ENCODE data around the gene REPIN1. TPM values are rescaled to one million over a fixed set of nuclear protein-coding genes. Genes with fewer than 3 reads are reported as not detected.

Gene REPIN1
- total RNA-seq, 1 experiment from 2014 or later = 174 TPM

DNA sequence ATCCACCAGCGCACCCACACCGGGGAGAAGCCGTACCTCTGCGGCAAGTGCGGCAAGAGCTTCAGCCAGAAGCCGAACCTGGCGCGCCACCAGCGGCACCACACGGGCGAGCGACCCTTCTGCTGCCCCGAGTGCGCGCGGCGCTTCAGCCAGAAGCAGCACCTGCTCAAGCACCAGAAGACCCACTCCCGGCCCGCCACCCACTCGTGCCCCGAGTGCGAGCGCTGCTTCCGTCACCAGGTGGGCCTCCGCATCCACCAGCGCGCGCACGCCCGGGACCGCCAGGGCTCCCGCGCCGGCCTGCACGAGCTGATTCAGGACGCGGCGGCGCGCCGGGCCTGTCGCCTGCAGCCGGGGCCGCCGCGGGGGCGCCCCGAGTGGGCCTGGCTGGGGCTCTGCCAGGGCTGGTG lies 28.2 kb downstream of the REPIN1 start:
- DNase-seq = no peak
- Histone ChIP-seq H3K4me2 (no peak overlapping the region), H3K9me2 (ENCODE audit: insufficient read depth) (no peaks in the 10 kb centered on the region), H3K4me1 (replicated peaks; ENCODE audit: insufficient read depth) (peaks cover 37% of the 10 kb centered on the region), H4K20me1 (ENCODE audit: insufficient read depth) (no peaks in the 10 kb centered on the region), H3K4me3 (no peak overlapping the region), H3K27ac (no peak overlapping the region), H3F3A (ENCODE audit: insufficient read depth, low read depth) (peaks cover 22% of the 10 kb centered on the region), H3K36me3 (ENCODE audit: low read depth) (no peaks in the 10 kb centered on the region), H3K27me3 (ENCODE audit: insufficient read depth, low read depth) (no peaks in the 10 kb centered on the region), H2AFZ (no peak overlapping the region), H3K9me3 (ENCODE audit: insufficient read depth, low read depth) (no peaks in the 10 kb centered on the region), H3K79me2 (ENCODE audit: low read depth) (no peaks in the 10 kb centered on the region)
- intact Hi-C loops (cut with micrococcal nuclease; ENCODE audit: unreplicated experiment) = no loop called here
- no TSS peak for BruUV-seq (replicated peaks)
- CTCF ChIA-PET = no interaction called here
- POLR2A ChIA-PET (ENCODE audit: unreplicated experiment) = no interaction called here
- TF ChIP-seq CTCF (conservative IDR thresholded peaks at IDR 0.05) (no peak), EZH2 (IDR thresholded peaks at IDR 0.05; ENCODE audit: low read depth) (no peak)

DNA sequence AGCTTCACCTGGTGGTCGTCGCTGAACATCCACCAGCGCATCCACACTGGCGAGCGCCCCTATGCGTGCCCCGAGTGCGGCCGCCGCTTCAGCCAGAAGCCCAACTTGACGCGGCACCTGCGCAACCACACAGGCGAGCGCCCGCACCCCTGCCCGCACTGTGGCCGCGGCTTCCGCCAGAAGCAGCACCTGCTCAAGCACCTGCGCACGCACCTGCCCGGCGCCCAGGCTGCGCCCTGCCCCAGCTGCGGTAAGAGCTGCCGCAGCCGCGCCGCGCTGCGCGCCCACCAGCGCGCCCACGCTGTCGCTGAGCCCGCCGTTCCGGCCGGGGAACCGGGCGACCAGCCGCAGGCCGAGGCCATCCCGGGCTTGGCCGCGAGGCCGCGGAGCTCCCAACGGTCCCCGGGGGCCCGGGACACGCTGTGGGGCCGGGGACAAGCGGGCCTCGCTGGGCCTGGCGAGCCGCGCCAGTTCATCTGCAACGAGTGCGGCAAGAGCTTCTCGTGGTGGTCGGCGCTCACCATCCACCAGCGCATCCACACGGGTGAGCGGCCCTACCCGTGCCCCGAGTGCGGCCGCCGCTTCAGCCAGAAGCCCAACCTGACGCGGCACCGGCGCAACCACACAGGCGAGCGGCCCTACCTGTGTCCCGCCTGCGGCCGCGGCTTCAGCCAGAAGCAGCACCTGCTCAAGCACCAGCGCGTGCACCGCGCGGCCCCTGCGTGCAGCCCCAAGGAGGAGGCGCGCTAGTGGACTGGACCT lies 28.9 kb downstream of the REPIN1 start:
- intact Hi-C loops (cut with micrococcal nuclease; ENCODE audit: unreplicated experiment) = no loop called here
- no TSS peak for BruUV-seq (replicated peaks)

DNA sequence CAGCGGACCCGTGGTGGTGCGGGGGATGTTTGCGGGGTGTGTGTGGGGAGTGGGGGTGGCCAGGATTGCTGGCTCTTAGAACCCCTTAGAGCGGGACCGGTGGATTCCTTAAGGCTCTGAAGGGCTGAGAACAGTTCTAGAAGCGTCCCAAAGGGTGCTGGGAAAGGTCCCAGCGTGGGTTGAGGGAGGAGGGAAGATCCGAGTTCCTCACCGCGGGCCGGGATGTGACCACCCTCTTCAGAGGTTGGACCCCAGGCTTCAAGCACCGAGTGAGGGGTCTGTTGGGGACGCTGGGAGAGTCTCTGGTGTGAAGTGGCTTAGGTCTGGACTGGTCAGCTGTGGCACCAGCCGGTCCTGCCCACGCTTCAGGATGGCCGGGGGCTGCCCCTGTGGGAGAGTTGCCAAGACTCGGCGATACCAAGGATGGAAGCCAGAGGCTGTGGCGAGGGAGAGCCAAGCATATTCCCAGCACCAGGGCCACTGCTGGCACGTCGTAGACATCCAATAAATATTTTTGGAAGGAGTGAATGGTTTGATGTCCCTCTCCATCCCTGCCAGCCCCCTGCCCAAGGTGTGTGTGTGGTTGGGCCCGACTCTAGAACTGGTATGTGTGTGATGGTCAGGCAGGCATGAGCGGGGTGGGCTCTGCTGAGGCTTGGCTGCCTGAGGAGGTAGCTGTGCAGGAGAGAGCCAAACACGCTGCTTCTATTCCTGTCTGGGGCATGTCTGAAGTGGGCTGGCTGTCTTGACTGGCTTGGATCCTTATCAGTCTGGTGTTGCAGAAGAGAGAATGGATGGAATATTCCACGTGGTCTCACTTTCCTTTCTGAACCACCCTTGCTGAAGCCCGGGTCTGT lies 29.7 kb downstream of the REPIN1 start:
- no peaks in the 10 kb centered on the region for H3K36me3 ChIP-seq (ENCODE audit: low read depth)
- POLR2A ChIA-PET (ENCODE audit: unreplicated experiment) = no interaction called here
- H3K27me3 ChIP-seq (ENCODE audit: insufficient read depth, low read depth) = no peaks in the 10 kb centered on the region
- no peak overlapping the region for H2AFZ ChIP-seq
- H3K79me2 ChIP-seq (ENCODE audit: low read depth) = no peaks in the 10 kb centered on the region
- H3K9me2 ChIP-seq (ENCODE audit: insufficient read depth) = no peaks in the 10 kb centered on the region
- H3K27ac ChIP-seq = no peak overlapping the region
- BruUV-seq (replicated peaks) = no TSS peak
- H4K20me1 ChIP-seq (ENCODE audit: insufficient read depth) = no peaks in the 10 kb centered on the region
- no peak overlapping the region for H3K4me3 ChIP-seq
- intact Hi-C loops (cut with micrococcal nuclease; ENCODE audit: unreplicated experiment) = no loop called here
- CTCF ChIA-PET = no interaction called here
- H3K4me2 ChIP-seq = peak overlapping the region; percentile 58; the same call in 1 of the 2 replicates
- DNase-seq = no peak
- peaks cover 26% of the 10 kb centered on the region for H3F3A ChIP-seq (ENCODE audit: insufficient read depth, low read depth)
- peaks cover 43% of the 10 kb centered on the region for H3K4me1 ChIP-seq (replicated peaks; ENCODE audit: insufficient read depth)
- H3K9me3 ChIP-seq (ENCODE audit: insufficient read depth, low read depth) = no peaks in the 10 kb centered on the region
- TF ChIP-seq CTCF (conservative IDR thresholded peaks at IDR 0.05) = no peak
- TF ChIP-seq EZH2 (IDR thresholded peaks at IDR 0.05; ENCODE audit: low read depth) = no peak

More for the DNA sequence above, 28.9 kb downstream of the REPIN1 start:
- DNase-seq = no peak
- H2AFZ ChIP-seq = no peak overlapping the region
- H4K20me1 ChIP-seq (ENCODE audit: insufficient read depth) = no peaks in the 10 kb centered on the region
- H3K9me3 ChIP-seq (ENCODE audit: insufficient read depth, low read depth) = no peaks in the 10 kb centered on the region
- no peak overlapping the region for H3K27ac ChIP-seq
- POLR2A ChIA-PET (ENCODE audit: unreplicated experiment) = no interaction called here
- no peaks in the 10 kb centered on the region for H3K27me3 ChIP-seq (ENCODE audit: insufficient read depth, low read depth)
- TF ChIP-seq CTCF (conservative IDR thresholded peaks at IDR 0.05) (no peak), EZH2 (IDR thresholded peaks at IDR 0.05; ENCODE audit: low read depth) (no peak)
- H3F3A ChIP-seq (ENCODE audit: insufficient read depth, low read depth) = peaks cover 26% of the 10 kb centered on the region
- peaks cover 43% of the 10 kb centered on the region for H3K4me1 ChIP-seq (replicated peaks; ENCODE audit: insufficient read depth)
- H3K36me3 ChIP-seq (ENCODE audit: low read depth) = no peaks in the 10 kb centered on the region
- H3K4me2 ChIP-seq = no peak overlapping the region
- H3K9me2 ChIP-seq (ENCODE audit: insufficient read depth) = no peaks in the 10 kb centered on the region
- CTCF ChIA-PET = no interaction called here
- H3K79me2 ChIP-seq (ENCODE audit: low read depth) = no peaks in the 10 kb centered on the region
- no peak overlapping the region for H3K4me3 ChIP-seq

Measured in PC-9 (cell line).